ENCODE results near the gene RAMACL. TPM values are rescaled to one million over a fixed set of nuclear protein-coding genes. Genes with fewer than 3 reads are reported as not detected.

The RAMACL gene
- total RNA-seq, 2 experiments from 2014 or later: 0.25 to 0.32 TPM

- H3K36me3 Mint-ChIP-seq (ENCODE audit: low read depth): peaks cover 2% of the 10 kb centered on the region
- POLR2A ChIA-PET: no interaction called here
- H3K9me3 Mint-ChIP-seq: peaks cover 9% of the 10 kb centered on the region
- CTCF ChIA-PET: no interaction called here
- no peaks in the 10 kb centered on the region for H3K27me3 Mint-ChIP-seq
- no peak overlapping the region for H3K4me3 Mint-ChIP-seq
- H3K27ac Mint-ChIP-seq: no peak overlapping the region
- peaks cover 5% of the 10 kb centered on the region for H3K4me1 Mint-ChIP-seq
- no peak for DNase-seq
Observed at GRCh38 chr6:166561771-166562359, 24.6 kb downstream of the RAMACL start.

DNA sequence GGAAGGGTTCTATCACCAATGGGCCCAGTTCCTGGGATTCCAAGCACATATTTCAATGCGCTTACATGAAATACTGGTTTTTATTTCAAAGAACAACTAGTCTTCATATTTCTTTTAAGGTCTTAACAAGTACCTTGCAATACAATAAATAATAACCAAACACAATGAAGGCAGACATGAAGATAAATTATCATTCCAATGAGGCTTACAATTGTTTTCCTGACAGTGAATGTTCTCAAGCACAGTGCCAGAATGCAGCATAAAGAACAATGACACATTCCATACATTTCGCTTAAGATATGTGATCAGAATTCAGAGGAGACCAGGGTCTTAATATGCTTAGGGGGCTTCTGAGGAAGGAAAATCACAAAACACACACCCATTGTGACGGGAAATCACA lies 26.3 kb downstream of the RAMACL start:
- no peak overlapping the region for H3K27ac Mint-ChIP-seq
- no peaks in the 10 kb centered on the region for H3K27me3 Mint-ChIP-seq
- POLR2A ChIA-PET: no interaction called here
- no peak overlapping the region for H3K4me3 Mint-ChIP-seq
- peaks cover 7% of the 10 kb centered on the region for H3K4me1 Mint-ChIP-seq
- CTCF ChIA-PET: no interaction called here
- peaks cover 2% of the 10 kb centered on the region for H3K36me3 Mint-ChIP-seq (ENCODE audit: low read depth)
- H3K9me3 Mint-ChIP-seq: peaks cover 9% of the 10 kb centered on the region
- no peak for DNase-seq

- CTCF ChIA-PET: no interaction called here
- no peak for DNase-seq
- Mint-ChIP-seq H3K9me3 (peaks cover 9% of the 10 kb centered on the region), H3K27ac (no peak overlapping the region), H3K4me1 (peaks cover 7% of the 10 kb centered on the region), H3K27me3 (no peaks in the 10 kb centered on the region), H3K36me3 (ENCODE audit: low read depth) (peaks cover 2% of the 10 kb centered on the region), H3K4me3 (no peak overlapping the region)
- POLR2A ChIA-PET: no interaction called here
Observed at GRCh38 chr6:166559662-166560061, 26.8 kb downstream of the RAMACL start.

DNA sequence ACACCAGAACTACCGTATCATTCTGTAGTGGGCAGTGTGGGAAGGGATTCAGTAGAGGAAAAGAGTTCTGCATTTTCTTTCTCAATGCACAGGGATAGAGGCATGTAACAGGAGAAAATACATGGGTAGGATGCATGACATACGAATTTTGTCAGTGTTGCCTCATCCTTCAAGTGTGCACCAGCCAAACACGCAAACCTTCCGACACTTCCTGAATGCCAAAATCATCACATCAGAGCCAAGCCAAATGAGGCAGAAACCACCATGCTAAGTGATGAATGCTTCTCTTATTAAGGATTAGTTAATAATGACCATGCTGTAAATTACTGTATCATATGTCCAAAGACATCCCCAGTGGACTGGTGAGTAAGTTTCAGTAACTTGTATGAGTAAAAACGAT lies 27.3 kb downstream of the RAMACL start:
- DNase-seq: no peak
- ChIA-PET CTCF (no interaction called here), POLR2A (no interaction called here)
- Mint-ChIP-seq H3K4me3 (no peak overlapping the region), H3K27ac (no peak overlapping the region), H3K4me1 (peaks cover 7% of the 10 kb centered on the region), H3K9me3 (peaks cover 9% of the 10 kb centered on the region), H3K27me3 (no peaks in the 10 kb centered on the region), H3K36me3 (ENCODE audit: low read depth) (peaks cover 2% of the 10 kb centered on the region)

- peaks cover 7% of the 10 kb centered on the region for H3K4me1 Mint-ChIP-seq
- DNase-seq: no peak
- CTCF ChIA-PET: no interaction called here
- no peak overlapping the region for H3K4me3 Mint-ChIP-seq
- peaks cover 2% of the 10 kb centered on the region for H3K36me3 Mint-ChIP-seq (ENCODE audit: low read depth)
- H3K27me3 Mint-ChIP-seq: no peaks in the 10 kb centered on the region
- POLR2A ChIA-PET: no interaction called here
- H3K9me3 Mint-ChIP-seq: peaks cover 9% of the 10 kb centered on the region
- no peak overlapping the region for H3K27ac Mint-ChIP-seq
Observed at GRCh38 chr6:166558156-166559005, 28.1 kb downstream of the RAMACL start.

DNA sequence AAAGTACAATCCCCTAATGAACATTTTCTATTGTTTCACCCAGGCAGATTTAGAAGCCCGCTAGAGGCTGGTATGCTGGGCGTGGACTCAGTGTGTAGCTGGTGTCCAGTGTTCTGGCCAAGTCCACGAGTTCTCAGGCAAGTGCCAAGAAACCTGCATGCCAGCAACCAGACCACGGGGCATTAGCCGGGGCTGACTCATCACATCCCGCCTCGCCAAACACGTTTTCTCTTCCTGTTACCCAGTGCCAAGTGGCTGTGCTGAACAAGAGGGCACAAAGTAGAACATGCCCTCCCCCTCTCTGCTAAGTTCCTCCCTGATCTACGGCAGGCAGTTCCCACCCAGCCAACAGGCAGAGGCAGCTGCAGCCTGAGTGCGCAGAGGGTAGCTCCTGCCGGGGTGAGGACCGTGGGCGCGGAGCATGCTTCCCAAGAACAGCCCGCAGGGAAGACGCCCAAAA lies 29.6 kb downstream of the RAMACL start:
- DNase-seq: no peak
- H3K27ac Mint-ChIP-seq: no peak overlapping the region
- POLR2A ChIA-PET: no interaction called here
- H3K27me3 Mint-ChIP-seq: no peaks in the 10 kb centered on the region
- CTCF ChIA-PET: no interaction called here
- H3K36me3 Mint-ChIP-seq (ENCODE audit: low read depth): peaks cover 2% of the 10 kb centered on the region
- H3K4me3 Mint-ChIP-seq: no peak overlapping the region
- peaks cover 7% of the 10 kb centered on the region for H3K4me1 Mint-ChIP-seq
- H3K9me3 Mint-ChIP-seq: peaks cover 9% of the 10 kb centered on the region

DNA sequence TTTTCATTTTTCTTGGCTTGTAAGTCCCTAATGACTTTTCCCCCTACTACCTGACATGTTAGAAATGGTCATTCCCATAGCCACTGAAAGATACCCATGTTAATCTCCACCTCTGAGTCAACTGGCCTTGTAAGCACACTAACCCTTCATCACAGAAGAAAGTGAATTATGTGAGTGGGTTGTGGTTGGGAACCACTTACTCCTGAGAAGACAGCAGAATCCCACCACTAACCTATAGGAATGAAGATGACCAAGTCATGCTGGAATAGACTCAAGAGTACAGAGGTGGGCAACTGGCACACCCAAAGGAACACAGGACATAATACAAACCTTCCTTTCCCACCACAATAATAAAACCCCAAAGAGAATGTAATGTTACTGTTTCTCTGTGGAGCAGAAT lies 30.1 kb downstream of the RAMACL start:
- ChIA-PET POLR2A (no interaction called here), CTCF (no interaction called here)
- DNase-seq: no peak
- peaks cover 9% of the 10 kb centered on the region for H3K9me3 Mint-ChIP-seq
- peaks cover 2% of the 10 kb centered on the region for H3K36me3 Mint-ChIP-seq (ENCODE audit: low read depth)
- no peak overlapping the region for H3K4me3 Mint-ChIP-seq
- H3K4me1 Mint-ChIP-seq: peaks cover 7% of the 10 kb centered on the region
- no peak overlapping the region for H3K27ac Mint-ChIP-seq
- no peaks in the 10 kb centered on the region for H3K27me3 Mint-ChIP-seq

DNA sequence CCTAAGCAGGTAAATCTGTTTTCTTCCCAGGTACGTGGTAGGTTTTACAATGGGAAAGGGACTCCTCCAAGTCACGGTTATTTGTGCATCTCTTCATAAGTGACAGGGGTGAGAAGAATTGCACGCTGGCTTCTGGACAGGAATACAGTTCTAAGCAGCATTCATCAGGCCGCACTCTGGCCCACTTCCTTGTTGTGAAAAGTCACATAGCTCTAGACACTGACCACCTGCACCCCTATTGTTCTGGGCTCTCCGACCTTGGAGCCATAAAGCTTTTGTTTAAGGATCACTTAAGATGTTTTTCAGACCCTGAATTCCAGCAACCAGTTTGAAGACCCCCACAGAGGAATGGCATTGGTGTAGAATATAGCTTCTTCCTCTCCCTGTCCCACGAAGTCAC lies 31.4 kb downstream of the RAMACL start:
- POLR2A ChIA-PET: no interaction called here
- no peak for DNase-seq
- CTCF ChIA-PET: interaction anchor here (1.0 kb wide), 1 partner anchor 35 kb away, joined by 3 read pairs; no protein-coding TSS in a partner anchor

GRCh38 chr6:166554316-166554715 lies 32.2 kb downstream of the RAMACL start:
- CTCF ChIA-PET: interaction anchor here (1.0 kb wide), 1 partner anchor 34 kb away, joined by 3 read pairs; no protein-coding TSS in a partner anchor
- POLR2A ChIA-PET: no interaction called here
- H3K9me3 Mint-ChIP-seq: peaks cover 2% of the 10 kb centered on the region
- no peaks in the 10 kb centered on the region for H3K27me3 Mint-ChIP-seq
- peaks cover 7% of the 10 kb centered on the region for H3K4me1 Mint-ChIP-seq
- DNase-seq: no peak
- no peak overlapping the region for H3K4me3 Mint-ChIP-seq
- no peaks in the 10 kb centered on the region for H3K36me3 Mint-ChIP-seq (ENCODE audit: low read depth)
- H3K27ac Mint-ChIP-seq: no peak overlapping the region

More for the DNA sequence above, 31.4 kb downstream of the RAMACL start:
- no peak overlapping the region for H3K27ac Mint-ChIP-seq
- H3K4me1 Mint-ChIP-seq: peaks cover 7% of the 10 kb centered on the region
- peaks cover 6% of the 10 kb centered on the region for H3K9me3 Mint-ChIP-seq
- H3K36me3 Mint-ChIP-seq (ENCODE audit: low read depth): no peaks in the 10 kb centered on the region
- H3K27me3 Mint-ChIP-seq: no peaks in the 10 kb centered on the region
- no peak overlapping the region for H3K4me3 Mint-ChIP-seq

- Mint-ChIP-seq H3K27ac (no peak overlapping the region), H3K4me3 (no peak overlapping the region), H3K9me3 (no peaks in the 10 kb centered on the region), H3K36me3 (ENCODE audit: low read depth) (no peaks in the 10 kb centered on the region), H3K4me1 (peaks cover 7% of the 10 kb centered on the region), H3K27me3 (no peaks in the 10 kb centered on the region)
- POLR2A ChIA-PET: no interaction called here
- CTCF ChIA-PET: no interaction called here
- DNase-seq: no peak
Observed at GRCh38 chr6:166553563-166554271, 32.8 kb downstream of the RAMACL start.

DNA sequence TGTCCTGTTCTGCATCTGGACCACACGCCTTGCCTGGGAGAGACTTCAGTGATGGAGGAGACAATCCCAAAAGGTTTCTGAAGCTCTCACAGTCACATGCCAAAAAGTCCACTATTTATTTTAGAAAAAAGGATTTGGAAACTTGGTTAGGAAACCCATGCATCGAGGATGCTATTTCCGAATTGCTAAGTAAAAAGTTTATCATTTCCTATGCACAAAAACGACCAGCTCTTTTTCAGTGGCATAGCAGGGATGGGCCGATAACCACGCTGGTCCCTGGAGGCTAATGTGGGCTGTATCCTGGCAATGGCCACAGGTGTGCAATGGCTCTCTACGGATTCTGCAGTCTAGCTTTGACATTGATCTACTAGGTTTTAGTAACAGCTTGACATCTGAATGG lies 33.9 kb downstream of the RAMACL start:
- CTCF ChIA-PET: no interaction called here
- no peak overlapping the region for H3K27ac Mint-ChIP-seq

DNA sequence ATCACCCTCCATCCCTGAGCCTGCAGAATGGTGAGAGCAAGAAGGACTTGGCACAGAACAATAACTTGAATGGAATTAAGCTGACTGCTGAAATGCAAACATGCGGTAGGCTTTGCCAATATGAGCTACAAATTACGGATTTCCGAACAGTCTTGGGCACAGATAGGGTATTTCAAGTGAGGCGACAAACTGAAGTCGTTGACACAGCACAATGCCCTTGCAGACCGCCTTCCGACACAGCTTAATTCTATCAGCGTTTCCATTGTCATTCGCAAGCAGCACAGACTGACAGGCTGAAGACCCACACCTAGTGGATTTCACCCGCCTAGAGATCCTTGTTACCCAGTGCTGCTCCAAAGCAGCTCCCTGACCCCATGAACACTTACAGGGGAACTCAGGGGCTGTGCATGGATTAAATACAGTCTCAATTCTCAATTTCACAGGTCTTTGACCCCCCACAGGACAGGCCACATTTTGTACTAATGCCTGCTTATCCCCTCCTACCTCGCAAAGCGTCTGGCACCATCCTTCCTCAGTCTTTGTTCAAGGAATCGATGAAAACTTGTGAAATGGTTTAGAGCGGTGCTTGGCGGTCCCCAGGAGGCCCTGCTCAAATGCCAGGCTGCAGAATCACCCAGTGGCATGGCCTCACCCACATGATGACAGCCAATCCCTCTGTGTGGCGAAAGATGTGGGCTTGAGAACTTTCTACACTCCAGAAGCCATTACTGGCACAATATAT lies 34.6 kb downstream of the RAMACL start:
- ChIA-PET POLR2A (no interaction called here), CTCF (no interaction called here)
- Mint-ChIP-seq H3K27me3 (no peaks in the 10 kb centered on the region), H3K4me1 (peaks cover 3% of the 10 kb centered on the region), H3K4me3 (no peak overlapping the region), H3K9me3 (no peaks in the 10 kb centered on the region), H3K27ac (no peak overlapping the region), H3K36me3 (ENCODE audit: low read depth) (no peaks in the 10 kb centered on the region)
- DNase-seq: no peak

More for the DNA sequence above, 33.9 kb downstream of the RAMACL start:
- Mint-ChIP-seq H3K4me1 (peaks cover 7% of the 10 kb centered on the region), H3K36me3 (ENCODE audit: low read depth) (no peaks in the 10 kb centered on the region), H3K4me3 (no peak overlapping the region), H3K27me3 (no peaks in the 10 kb centered on the region), H3K9me3 (no peaks in the 10 kb centered on the region)
- POLR2A ChIA-PET: no interaction called here
- no peak for DNase-seq

- ChIA-PET CTCF (no interaction called here), POLR2A (no interaction called here)
- Mint-ChIP-seq H3K9me3 (no peaks in the 10 kb centered on the region), H3K27ac (no peak overlapping the region), H3K27me3 (no peaks in the 10 kb centered on the region), H3K36me3 (ENCODE audit: low read depth) (no peaks in the 10 kb centered on the region), H3K4me3 (no peak overlapping the region), H3K4me1 (peaks cover 7% of the 10 kb centered on the region)
- DNase-seq: no peak
Observed at GRCh38 chr6:166546653-166547052, 39.8 kb downstream of the RAMACL start.

Measured in activated CD4-positive, alpha-beta T cell treated with anti-CD3 and anti-CD28 coated beads, Interleukin-2, amount 10 ng/mL, durations not matched to agents 7 days and 5 days (primary cell).